ENCODE data around the gene BBS9.

GRCh38 chr7:33114976-33115375, 14.4 kb upstream of the BBS9 start:
- TF ChIP-seq, protein P1, sequence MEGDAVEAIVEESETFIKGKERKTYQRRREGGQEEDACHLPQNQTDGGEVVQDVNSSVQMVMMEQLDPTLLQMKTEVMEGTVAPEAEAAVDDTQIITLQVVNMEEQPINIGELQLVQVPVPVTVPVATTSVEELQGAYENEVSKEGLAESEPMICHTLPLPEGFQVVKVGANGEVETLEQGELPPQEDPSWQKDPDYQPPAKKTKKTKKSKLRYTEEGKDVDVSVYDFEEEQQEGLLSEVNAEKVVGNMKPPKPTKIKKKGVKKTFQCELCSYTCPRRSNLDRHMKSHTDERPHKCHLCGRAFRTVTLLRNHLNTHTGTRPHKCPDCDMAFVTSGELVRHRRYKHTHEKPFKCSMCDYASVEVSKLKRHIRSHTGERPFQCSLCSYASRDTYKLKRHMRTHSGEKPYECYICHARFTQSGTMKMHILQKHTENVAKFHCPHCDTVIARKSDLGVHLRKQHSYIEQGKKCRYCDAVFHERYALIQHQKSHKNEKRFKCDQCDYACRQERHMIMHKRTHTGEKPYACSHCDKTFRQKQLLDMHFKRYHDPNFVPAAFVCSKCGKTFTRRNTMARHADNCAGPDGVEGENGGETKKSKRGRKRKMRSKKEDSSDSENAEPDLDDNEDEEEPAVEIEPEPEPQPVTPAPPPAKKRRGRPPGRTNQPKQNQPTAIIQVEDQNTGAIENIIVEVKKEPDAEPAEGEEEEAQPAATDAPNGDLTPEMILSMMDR (conservative IDR thresholded peaks at IDR 0.05; ENCODE audit: low read depth in 2 of 2), result no peak
- TF ChIP-seq EZH2 (IDR thresholded peaks at IDR 0.05; ENCODE audit: low read depth, unreplicated experiment), result no peak
- no peak for TF ChIP-seq JUNB (IDR thresholded peaks at IDR 0.05; ENCODE audit: unreplicated experiment)
- TF ChIP-seq EZH2phosphoT487 (IDR thresholded peaks at IDR 0.05; ENCODE audit: unreplicated experiment), result no peak
- TF ChIP-seq POLR2AphosphoS5 (IDR thresholded peaks at IDR 0.05; ENCODE audit: low read depth), result no peak
- no peak for TF ChIP-seq CREB1 (CRISPR knock-in tag; IDR thresholded peaks at IDR 0.05; ENCODE audit: low read depth)
- TF ChIP-seq, protein P2, sequence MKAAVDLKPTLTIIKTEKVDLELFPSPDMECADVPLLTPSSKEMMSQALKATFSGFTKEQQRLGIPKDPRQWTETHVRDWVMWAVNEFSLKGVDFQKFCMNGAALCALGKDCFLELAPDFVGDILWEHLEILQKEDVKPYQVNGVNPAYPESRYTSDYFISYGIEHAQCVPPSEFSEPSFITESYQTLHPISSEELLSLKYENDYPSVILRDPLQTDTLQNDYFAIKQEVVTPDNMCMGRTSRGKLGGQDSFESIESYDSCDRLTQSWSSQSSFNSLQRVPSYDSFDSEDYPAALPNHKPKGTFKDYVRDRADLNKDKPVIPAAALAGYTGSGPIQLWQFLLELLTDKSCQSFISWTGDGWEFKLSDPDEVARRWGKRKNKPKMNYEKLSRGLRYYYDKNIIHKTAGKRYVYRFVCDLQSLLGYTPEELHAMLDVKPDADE (IDR thresholded peaks at IDR 0.05), result no peak
- TF ChIP-seq, protein P3, sequence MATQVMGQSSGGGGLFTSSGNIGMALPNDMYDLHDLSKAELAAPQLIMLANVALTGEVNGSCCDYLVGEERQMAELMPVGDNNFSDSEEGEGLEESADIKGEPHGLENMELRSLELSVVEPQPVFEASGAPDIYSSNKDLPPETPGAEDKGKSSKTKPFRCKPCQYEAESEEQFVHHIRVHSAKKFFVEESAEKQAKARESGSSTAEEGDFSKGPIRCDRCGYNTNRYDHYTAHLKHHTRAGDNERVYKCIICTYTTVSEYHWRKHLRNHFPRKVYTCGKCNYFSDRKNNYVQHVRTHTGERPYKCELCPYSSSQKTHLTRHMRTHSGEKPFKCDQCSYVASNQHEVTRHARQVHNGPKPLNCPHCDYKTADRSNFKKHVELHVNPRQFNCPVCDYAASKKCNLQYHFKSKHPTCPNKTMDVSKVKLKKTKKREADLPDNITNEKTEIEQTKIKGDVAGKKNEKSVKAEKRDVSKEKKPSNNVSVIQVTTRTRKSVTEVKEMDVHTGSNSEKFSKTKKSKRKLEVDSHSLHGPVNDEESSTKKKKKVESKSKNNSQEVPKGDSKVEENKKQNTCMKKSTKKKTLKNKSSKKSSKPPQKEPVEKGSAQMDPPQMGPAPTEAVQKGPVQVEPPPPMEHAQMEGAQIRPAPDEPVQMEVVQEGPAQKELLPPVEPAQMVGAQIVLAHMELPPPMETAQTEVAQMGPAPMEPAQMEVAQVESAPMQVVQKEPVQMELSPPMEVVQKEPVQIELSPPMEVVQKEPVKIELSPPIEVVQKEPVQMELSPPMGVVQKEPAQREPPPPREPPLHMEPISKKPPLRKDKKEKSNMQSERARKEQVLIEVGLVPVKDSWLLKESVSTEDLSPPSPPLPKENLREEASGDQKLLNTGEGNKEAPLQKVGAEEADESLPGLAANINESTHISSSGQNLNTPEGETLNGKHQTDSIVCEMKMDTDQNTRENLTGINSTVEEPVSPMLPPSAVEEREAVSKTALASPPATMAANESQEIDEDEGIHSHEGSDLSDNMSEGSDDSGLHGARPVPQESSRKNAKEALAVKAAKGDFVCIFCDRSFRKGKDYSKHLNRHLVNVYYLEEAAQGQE (IDR thresholded peaks at IDR 0.05; ENCODE audit: unreplicated experiment), result no peak

Measured in GM23338 (cell line).